ENCODE data around the gene MAML2.
A peak's percentile ranks its signal among the peaks of the same experiment; 100 is the strongest.
"Not testable (repeated sequence)": the region's sequence is repeated elsewhere in the genome, so short reads cannot be mapped to it uniquely, and the experiment has no call there.

Gene MAML2

DNA sequence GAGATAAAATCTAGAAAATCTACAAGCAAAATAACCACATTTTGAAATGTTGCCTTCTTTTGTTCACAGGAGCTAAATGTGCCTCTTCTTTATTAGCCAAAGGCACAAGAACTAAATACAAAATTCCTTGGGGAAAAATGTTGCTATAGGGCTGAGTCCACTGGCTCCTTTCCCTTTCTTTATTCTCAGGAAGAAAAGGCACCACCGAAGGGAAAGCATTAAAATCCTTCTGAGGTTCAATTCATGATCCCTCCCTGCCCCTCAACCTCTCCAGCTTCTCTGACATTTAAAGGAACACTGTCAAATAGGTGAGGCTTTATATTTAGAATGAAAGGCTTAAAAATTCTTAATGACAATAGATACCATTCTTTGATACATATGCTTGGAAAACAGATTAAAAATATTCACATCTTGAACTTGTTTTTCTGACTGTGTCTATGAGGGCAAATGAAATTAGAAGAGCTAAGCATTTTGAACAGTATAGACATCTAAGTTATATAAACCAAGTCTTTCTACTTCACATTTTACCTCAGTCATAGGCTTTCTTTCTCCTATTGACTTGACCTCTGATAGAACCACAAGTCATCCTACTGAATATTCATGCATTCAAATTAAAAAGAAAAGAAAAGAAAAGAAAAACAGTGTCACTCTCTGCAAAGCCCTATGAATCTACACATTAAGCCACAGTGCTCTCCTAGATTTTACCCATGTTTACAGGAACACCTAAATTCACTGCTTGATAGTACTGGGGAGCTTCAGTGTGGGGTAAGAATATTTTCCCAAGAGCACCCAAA is 148.2 kb downstream of the MAML2 start:
- FAIRE-seq: no peak

DNA sequence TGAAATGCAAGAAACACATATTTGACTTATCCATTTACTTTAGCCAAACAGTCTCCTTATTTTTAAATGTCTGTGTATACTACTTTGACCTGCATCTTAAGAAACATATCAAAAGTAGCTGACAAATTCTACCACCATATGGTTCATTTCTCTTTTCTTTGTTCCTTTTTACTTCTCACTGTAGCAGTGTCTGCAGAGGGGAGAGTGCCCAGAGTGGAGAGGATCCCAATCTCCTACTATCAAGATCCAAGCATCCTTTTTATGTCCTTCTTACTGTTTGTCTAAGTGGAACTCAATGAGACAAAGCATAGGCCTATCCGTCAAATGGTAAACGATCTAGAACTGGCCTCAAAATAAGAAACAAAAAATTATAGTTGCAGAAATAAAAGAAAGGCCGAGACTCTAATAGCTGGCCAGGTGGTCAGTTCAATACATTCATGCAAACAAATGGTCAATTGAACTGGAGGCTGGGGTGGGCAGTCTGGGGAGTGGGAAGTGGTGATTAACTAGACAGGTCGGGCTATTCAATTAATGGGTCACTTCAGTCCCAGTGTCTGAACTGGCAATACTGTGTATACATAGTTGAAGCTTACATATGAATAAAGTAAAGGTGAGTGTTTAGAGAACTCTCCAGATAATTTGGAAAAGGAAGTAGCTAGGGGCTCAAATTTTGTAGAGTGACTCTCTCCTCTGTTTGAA is 149.1 kb downstream of the MAML2 start:
- DNase-seq (ENCODE audit: insufficient read length, low spot score) (no peak), FAIRE-seq (no peak)

More for the DNA sequence above, 148.2 kb downstream of the MAML2 start:
- DNase-seq (ENCODE audit: insufficient read length, low spot score): no peak

DNA sequence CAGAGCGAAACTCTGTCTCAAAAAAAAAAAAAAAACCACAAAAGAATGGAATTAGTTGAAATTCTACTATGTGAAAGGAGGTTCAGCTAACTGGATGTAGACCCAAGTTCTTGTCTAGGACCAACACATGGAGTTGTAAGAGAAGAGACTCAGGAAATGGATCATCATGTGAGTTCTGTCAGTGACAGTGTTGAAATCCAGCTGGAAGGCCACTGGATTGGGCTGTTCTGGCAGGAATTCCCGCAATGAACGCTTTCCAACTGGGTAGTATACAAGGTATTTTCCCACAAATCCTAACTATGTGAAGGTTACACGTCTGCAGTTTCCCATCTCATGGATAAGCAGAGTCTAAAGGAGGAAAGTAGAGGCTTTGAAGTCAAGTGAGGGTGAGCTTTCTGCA is 151.2 kb downstream of the MAML2 start:
- FAIRE-seq: no peak
- no peak for DNase-seq (ENCODE audit: insufficient read length, low spot score)

DNA sequence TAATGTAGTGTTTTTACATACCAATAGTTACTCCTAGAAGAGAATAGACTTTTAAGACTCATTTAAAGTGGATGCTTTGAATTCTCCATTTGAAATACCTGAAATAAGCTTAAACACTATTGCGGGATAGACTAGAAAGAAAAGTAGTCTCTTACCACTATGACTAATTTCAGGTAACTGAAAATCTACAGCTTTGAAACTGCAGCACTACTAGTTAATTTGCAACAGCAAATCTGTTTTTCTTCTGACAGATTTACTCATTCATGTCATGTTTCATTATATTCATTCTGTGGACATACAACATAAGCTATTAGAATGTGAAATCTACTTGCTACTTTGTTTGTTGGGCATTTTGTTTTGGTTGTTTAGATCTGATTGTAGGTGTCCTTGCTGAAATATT is 153.6 kb downstream of the MAML2 start:
- FAIRE-seq (no peak), DNase-seq (ENCODE audit: insufficient read length, low spot score) (no peak)

DNA sequence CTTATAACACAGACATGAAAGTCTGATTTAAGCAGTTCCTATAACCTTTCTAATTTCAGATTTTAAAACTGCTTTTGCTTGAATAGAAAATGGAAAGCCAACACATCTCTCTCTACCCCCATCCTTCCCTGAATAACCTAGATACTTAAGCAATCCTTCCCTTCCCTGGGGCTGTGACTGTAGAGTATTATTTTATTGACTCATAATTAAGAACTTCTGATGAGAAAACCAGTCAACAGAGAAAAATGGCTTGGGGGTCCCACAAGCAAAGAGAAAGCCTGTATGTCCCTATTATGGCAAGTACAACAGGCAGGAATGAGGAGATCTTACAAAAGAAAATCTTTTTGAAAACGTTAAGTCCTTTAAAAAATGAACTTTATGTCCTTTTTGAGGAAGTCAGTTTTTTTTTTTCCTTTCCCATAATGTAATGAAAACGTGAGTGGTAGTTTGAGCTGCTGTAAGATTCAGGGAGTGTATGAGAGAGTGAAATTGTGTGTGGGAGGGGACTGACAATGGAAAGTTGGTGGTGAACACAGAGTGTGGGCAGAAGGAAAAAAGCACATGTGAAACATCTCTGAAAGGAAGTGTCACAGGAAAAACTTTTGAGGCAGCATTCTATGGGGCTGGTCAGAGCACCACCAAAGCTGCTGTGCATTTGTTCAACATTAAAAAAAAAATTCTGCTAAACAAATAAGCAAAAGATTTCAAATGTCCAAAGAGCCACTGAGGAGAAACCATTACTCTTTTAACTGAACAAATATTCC is 154.6 kb downstream of the MAML2 start:
- peak; percentile 90 for FAIRE-seq
- no peak for DNase-seq (ENCODE audit: insufficient read length, low spot score)

DNA sequence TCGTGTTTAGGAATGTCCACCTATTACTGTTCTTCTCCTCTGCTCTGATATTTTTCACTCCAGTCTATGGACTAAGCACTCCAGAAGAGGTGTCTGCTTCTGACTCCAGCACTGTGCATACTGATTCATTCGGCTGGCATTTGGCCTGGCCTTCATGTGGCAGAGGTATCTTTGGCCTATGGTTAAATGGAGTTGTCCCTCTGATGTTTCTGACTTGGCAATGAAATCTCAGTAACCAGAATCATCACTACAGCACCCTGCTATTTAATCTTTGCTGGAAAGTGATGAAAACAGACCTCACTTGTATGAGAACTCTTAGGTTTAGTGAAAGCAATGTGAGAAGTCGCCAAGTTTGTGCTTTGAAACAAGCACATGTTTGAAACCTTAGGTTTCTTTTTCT is 155.2 kb downstream of the MAML2 start:
- FAIRE-seq: peak; percentile 84
- DNase-seq (ENCODE audit: insufficient read length, low spot score): no peak

DNA sequence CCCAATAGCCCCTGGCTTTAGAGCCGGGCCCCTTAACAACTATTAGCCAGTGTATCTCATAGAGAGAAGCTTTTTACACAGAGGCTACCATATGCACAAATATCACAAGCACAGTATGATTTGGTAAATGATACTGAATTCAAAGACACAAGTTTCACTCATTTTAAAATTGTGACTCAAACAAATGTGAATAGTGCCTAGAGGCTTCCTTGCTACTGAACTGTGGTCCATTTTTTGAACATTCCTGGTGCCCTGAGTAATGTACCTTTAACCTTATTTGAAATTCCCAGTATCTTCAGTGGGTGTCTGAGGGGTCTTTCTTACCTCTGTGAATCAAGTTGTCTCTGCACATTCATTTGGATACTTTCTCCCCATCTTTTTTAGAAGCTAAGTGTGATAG is 156.2 kb downstream of the MAML2 start:
- FAIRE-seq (no peak), DNase-seq (ENCODE audit: insufficient read length, low spot score) (no peak)

DNA sequence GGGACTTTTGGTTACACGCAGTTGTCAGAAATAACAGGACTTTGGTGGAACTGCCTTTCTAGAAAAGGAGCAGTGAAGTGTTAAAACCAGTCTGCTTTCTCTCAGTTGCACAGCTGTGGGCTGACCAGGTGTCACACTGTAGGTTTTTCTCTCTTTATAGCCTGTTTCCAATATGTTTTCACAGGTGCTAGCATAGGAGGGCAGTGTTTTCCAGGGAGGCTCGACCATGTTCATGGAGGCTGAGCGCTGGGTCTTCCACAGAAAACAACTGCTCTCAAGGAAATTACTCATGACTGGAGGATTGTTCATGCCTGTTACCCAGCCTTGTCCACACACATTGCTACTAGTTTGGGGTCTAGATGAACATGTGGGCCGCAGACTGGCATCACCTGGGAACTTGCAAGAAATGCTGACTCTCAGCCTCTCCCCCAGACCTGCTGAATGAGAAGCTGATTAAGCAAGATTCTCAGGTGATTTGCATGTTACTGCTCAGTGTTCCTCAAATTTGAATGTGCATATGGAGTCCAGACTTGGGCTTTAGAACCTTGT is 157.7 kb downstream of the MAML2 start:
- FAIRE-seq (peak; percentile 90), DNase-seq (ENCODE audit: insufficient read length, low spot score) (no peak)

DNA sequence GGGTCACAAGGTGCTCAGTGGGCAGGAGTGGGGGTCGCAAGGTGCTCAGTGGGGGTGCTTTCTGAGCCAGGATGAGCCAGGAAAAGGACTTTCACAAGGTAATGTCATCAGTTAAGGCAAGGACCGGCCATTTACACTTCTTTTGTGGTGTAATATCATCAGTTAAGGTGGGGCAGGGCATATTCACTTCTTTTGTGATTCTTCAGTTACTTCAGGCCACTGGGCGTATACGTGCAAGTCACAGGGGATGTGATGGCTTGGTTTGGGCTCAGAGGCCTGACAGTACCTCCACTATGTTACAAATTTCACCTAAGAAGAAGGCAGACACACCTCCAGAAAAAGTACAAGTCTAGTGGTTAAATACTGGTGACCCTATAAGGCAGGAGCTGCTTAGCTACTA is 162.1 kb downstream of the MAML2 start:
- FAIRE-seq; DNase-seq (ENCODE audit: insufficient read length, low spot score): not testable (repeated sequence)

DNA sequence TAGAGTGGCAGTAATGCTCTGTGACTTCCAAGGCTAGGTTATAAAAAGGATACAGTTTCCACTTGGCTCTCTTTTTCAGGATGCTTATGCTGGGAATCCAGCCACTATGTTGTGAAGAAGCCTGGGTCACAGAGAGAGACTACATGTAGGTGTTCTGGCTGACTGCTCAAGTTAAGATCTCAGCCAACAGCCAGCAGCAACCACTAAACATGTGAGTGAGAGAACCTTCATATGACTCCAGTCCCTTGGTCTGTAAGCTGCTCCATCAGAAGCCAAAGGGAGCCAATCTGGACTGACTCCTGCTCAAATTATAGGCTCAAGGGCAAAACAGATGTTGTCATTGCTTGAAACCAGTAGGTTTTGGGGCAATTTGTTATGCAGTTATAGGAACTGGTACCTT is 162.7 kb downstream of the MAML2 start:
- FAIRE-seq: peak; percentile 58

DNA sequence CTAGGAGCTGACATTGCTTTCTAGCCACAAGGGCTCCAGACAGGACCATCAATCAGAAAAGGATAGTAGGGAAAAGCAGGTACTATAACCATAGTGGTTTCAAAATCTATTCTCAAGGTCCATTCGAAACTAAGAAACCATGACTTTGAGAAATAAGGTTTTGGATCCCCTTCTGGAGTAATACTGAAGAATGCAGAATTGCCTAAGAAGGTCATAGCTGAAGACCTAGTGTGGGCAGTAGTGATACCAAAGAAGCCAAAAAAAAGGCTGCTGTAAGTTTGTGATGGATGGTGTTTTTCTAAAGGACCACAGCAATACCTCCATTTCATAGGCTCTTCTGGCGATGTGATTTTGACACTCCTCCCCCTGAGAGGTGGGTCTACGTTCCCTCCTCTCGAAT is 163.1 kb downstream of the MAML2 start:
- FAIRE-seq (peak; percentile 64), DNase-seq (ENCODE audit: insufficient read length, low spot score) (no peak)

More for the DNA sequence above, 162.7 kb downstream of the MAML2 start:
- DNase-seq (ENCODE audit: insufficient read length, low spot score): no peak

DNA sequence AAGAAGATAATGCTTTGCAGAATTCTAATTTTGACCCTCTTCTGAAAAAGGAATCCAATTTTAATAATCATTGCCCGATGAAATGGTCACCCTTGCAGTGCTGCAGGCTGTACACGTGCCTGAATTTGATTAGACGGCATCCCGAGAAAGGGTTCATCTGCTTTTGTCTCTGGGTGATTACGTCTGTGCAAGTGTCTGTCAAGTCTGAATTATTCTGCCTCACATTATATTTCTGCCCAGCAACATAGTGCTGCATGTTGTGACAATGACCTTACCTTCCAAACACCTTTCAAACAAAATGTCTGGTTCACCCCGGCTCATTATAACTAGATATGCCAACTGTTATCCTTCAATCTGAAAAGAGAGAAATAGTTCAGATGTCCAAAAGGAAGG is 164.1 kb downstream of the MAML2 start:
- FAIRE-seq: no peak

DNA sequence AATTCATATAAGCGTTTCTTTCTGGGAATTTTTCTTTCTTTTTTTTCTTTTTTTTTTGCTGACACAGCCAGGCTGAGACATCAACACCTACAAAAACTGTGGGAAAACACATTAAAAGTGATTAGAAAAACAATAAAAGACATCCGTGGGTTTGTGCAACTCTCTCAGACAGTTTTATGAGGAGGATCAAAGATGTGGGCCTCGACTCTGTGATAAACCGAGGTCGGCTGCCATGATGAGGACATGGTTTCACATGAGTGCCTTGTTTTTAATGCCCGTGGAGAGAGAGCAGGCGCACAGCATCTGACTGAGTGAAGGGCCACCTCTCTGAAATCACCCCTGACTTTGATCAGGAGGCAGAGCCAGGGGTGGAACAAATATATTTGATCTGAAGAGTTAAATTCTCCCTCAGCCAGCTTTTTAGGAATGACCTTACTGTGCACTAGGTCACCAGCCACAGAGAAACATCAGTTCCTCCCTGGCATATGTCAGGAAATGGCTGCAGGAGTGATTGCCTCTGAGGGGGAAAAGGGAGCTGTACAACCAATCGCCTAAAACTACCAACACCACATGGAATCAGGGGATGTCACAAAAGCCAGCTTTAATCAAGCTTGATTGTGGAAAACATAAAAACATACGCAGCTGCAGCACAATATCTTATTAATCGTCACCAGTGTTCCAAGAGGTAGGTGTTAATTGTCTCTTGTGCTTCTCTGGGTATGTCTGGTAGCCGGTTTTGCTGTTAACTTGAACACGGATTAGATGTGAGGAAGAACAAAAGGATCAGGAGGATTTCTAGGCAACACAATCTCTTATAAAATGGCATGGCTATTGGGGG is 164.7 kb downstream of the MAML2 start:
- FAIRE-seq: no peak
- DNase-seq (ENCODE audit: insufficient read length, low spot score): no peak

More for the DNA sequence above, 164.1 kb downstream of the MAML2 start:
- no peak for DNase-seq (ENCODE audit: insufficient read length, low spot score)

DNA sequence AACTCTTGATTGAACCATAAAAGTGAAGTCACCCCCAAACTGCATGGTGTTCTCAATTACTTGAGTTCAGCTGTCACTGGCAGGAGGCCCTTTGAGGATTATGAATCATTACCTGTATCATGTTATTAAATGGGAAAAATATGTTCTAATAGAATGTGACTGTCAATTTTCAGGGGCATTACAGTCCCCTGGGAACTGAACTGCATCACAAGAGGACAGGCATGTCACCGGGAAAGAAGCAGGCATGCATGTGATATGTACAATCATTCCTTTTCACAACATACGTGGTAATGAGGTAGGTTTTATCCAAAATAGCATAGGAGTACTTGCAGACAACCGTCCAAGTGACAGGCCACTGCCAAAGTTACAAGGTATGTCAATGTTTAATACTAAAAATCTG is 165.8 kb downstream of the MAML2 start:
- FAIRE-seq (no peak), DNase-seq (ENCODE audit: insufficient read length, low spot score) (no peak)

DNA sequence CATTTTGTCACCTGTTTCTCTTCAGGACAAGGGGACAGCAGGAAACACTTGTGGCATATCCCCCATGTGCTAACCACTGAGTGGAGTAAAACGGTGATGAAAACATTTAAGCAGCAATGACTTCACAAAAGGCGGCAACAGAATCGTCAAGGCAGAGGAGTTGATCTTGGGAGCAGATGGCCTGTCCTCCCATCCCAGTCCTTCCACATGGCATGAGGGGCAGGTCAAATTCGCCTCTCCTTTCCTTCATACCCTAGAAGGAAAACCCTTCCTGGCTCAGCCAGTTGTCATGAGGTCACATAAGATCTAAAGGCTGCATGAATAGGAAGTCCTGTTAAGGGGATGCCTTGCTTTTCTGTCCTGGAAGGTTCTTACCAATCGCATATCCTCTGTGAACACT is 169.1 kb downstream of the MAML2 start:
- DNase-seq (ENCODE audit: insufficient read length, low spot score) (no peak), FAIRE-seq (no peak)

DNA sequence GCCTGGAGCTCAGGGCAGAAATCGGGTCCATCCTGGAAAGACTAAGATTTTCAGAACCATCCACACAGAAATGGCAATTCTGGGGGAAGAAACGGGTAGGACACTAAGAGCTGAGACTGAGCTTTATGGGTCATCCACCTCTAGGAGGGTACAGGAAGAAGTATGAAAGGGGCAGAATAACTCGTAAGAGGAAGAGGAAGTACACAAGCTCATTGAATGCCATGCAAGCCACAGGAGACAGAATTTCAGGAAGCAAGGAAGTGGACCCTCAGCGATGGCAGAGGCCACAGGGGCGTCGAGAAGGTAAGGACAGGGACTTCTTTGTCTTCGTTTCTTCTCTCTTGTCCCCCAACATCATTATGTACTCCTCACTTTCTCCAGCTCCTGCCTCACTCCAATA is 169.6 kb downstream of the MAML2 start:
- DNase-seq (ENCODE audit: insufficient read length, low spot score) (no peak), FAIRE-seq (no peak)

DNA sequence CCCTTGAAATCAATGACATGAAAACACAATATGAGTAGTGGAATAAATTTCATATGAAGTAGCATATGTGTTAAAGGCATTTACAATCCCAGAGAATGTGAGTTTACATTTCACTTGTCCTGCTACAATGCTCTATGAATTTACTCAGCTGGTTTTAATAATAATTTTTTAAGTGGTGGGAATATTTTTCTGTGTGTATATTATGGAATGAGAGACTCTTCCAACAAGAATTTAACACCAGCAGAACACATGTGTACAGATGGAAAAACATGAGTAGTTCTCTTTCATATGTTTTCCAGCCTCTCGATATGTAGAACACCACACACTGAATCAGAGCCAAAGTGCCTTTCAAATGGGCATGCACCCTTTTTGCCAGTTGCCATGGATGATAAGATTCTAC is 170.4 kb downstream of the MAML2 start:
- no peak for FAIRE-seq

DNA sequence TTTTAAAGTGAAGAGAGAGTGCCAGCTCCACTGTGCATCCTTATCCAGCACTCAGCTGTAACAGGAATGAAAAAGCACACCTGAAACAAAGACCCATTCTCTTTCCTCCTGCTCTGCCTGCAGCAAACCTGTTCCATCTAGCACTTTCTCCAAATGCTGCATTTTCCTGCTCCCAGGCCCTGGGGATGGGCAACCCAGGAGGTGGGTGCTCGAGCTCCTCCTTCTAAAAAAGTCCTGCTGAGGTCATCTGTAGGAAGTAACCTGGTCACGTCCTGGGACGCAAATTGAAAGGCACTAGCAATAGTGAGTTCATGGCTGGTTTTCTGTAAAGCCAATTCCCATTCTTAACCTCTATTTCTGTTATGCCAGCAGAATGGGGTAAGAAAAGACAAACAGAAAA is 173.7 kb downstream of the MAML2 start:
- no peak for FAIRE-seq

More for the DNA sequence above, 170.4 kb downstream of the MAML2 start:
- no peak for DNase-seq (ENCODE audit: insufficient read length, low spot score)

DNA sequence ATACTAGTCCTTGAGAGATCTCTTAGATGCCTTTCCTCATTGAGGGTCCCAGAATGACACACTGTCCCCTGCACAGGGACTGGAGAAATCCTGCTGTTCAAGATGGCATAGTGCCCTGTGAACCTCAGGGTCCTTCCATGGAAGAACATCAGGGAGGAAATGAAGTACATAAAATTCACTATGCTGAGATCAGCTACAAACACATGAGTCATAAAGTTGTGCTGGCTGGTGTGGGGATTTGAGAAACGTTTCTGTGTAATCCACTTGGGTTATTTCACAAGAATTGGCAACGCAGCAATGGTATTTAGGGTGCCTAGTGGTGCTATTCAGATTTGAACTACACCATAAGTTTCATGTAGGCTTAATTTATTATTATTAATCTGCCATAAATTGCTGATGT is 174.4 kb downstream of the MAML2 start:
- DNase-seq (ENCODE audit: insufficient read length, low spot score) (no peak), FAIRE-seq (no peak)

More for the DNA sequence above, 173.7 kb downstream of the MAML2 start:
- DNase-seq (ENCODE audit: insufficient read length, low spot score): no peak

DNA sequence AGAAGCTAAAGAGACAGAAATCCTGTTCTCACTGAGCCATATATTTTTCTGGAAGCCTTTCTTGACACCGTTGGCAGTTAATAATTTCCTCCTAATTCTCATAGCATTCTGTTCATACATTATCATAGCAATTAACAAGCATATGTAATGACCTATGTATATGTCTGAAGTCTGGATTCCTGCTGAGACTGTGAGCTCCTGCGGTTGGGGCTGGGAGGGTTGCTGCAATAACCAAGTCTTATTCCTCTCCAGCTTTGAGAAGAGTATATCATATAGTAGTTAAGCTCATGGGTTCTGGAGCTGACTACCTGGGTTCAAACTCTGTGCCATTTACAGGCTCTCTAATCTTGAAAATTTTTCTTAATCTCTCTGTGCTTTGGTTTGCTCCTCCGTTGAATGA is 175.2 kb downstream of the MAML2 start:
- DNase-seq (ENCODE audit: insufficient read length, low spot score) (no peak), FAIRE-seq (no peak)
